BJ (cell line): ENCODE data around the gene HSD17B1. TPM values are rescaled to one million over a fixed set of nuclear protein-coding genes. Genes with fewer than 3 reads are reported as not detected.

Experiments used
- CTCF ChIA-PET: fragments of 350-600 bp; formaldehyde crosslinking; extraction: SDS; loops from one replicate; lab custom pipeline; 2021; ENCODE audit warnings: antibody characterized with exemption, inconsistent platforms; lab: Yijun Ruan, JAX
- POLR2A ChIA-PET: fragments of 300-600 bp; sonication (Branson Sonifier 250); formaldehyde crosslinking; extraction: SDS; loops from one replicate; lab custom pipeline; 2021; ENCODE audit warnings: antibody characterized with exemption; lab: Charles Lee
- DNase-seq: peaks from one replicate; pipeline ENCODE4 v3.0.0-alpha.2; 2011; ENCODE audit warnings: low read depth
- H3K27me3 ChIP-seq: 2 replicates; pipeline ENCODE4 v1.6.0; 2011; ENCODE audit warnings: low read length; ENCODE audit not compliant: control insufficient read depth, insufficient read depth
- H3K36me3 ChIP-seq: 2 replicates; pipeline ENCODE4 v1.5.1; 2011; ENCODE audit warnings: low read length; ENCODE audit not compliant: control insufficient read depth, insufficient read depth
- H3K4me3 ChIP-seq: 2 replicates; pipeline ENCODE4 v1.5.1; 2011; ENCODE audit warnings: low read depth, mild to moderate bottlenecking, control low read depth, low read length
- CTCF ChIP-seq: IDR thresholded peaks from 2 replicates; pipeline ENCODE4 v1.5.1; 2011; ENCODE audit warnings: low read depth, mild to moderate bottlenecking, control low read depth, inconsistent platforms, low read length, moderate library complexity; ENCODE audit not compliant: insufficient read depth
- polyA plus RNA-seq: library from polyadenylated mRNA; depleted of rRNA; stranded (reverse); fragments of >200 nt; gene quantifications from 2 replicates; pipeline ENCODE4 v1.2.3, GENCODE V29; 2011

The HSD17B1 gene
- polyA plus RNA-seq, 1 experiment: 0.49 TPM

- TF ChIP-seq CTCF: no peak
- ChIA-PET CTCF (interaction anchor here (1.6 kb wide), 2 partner anchors 106 to 189 kb away, joined by 3 read pairs; no protein-coding TSS in a partner anchor), POLR2A (no interaction called here)
- no peak for DNase-seq
- peaks cover 22% of the 10 kb centered on the region for H3K36me3 ChIP-seq
- no peaks in the 10 kb centered on the region for H3K27me3 ChIP-seq
- H3K4me3 ChIP-seq: no peak overlapping the region
Observed at GRCh38 chr17:42574463-42574862, 21.7 kb downstream of the HSD17B1 start.

GRCh38 chr17:42577140-42577531 is 24.4 kb downstream of the HSD17B1 start:
- Histone ChIP-seq H3K4me3 (peak overlapping the region; percentile 46), H3K36me3 (peaks cover 18% of the 10 kb centered on the region), H3K27me3 (no peaks in the 10 kb centered on the region)
- ChIA-PET CTCF (interaction anchor here (0.6 to 3.7 kb wide), 20 partner anchors 9 to 1043 kb away, joined by 3 to 56 read pairs (median 7); partner anchors contain the start of genes CCR10, CNTNAP1, PLEKHH3 and RAMP2), POLR2A (no interaction called here)
- DNase-seq: no peak
- no peak for TF ChIP-seq CTCF

GRCh38 chr17:42577532-42578281 is 25.0 kb downstream of the HSD17B1 start, which contains the start of gene PSMC3IP:
TSS of gene PSMC3IP (minus strand) at chr17:42577729. CDS start at chr17:42577686, 43 bp downstream.
- ChIA-PET POLR2A (interaction anchor here (0.5 to 0.7 kb wide), 2 partner anchors 58 to 202 kb away, joined by 4 to 5 read pairs; partner anchors contain the start of gene WNK4), CTCF (interaction anchor here (0.7 to 3.7 kb wide), 36 partner anchors 8 to 351 kb away, joined by 3 to 56 read pairs (median 4); partner anchors contain the start of genes BECN1, CCR10, CNTNAP1 and HSD17B1)
- DNase-seq: peak; percentile 79
- peaks cover 22% of the 10 kb centered on the region for H3K36me3 ChIP-seq
- TF ChIP-seq CTCF: peak; percentile 49
- no peaks in the 10 kb centered on the region for H3K27me3 ChIP-seq
- H3K4me3 ChIP-seq: peak within 1 kb of the TSS; percentile 46

- no peaks in the 10 kb centered on the region for H3K27me3 ChIP-seq
- no peak for DNase-seq
- H3K4me3 ChIP-seq: peak overlapping the region; percentile 46
- POLR2A ChIA-PET: interaction anchor here (0.5 to 0.7 kb wide), 3 partner anchors 59 to 202 kb away, joined by 3 to 5 read pairs (median 4); partner anchors contain the start of gene WNK4
- CTCF ChIA-PET: interaction anchor here (0.7 to 3.7 kb wide), 36 partner anchors 9 to 350 kb away, joined by 3 to 56 read pairs (median 4); partner anchors contain the start of genes BECN1, CCR10, CNTNAP1 and HSD17B1
- peak; percentile 76 for TF ChIP-seq CTCF
- H3K36me3 ChIP-seq: peaks cover 20% of the 10 kb centered on the region
Observed at GRCh38 chr17:42578282-42578869, 25.7 kb downstream of the HSD17B1 start.
